Panc1 (cell line): Measurements from ENCODE around the gene VWF.

Experiments used
- POLR2AphosphoS5 ChIP-seq: IDR thresholded peaks from 2 replicates; pipeline ENCODE4 v1.6.1; 2012; ENCODE audit warnings: mild to moderate bottlenecking, low read depth, low read length, moderate library complexity
- TF ChIP-seq, protein P1 (sequence below), 2 experiments: IDR thresholded peaks; 2 replicates each; pipeline ENCODE4 v1.6.1; 2011 to 2012; ENCODE audit warnings: low read depth in 2 of 2, control low read depth in 1 of 2, low read length in 1 of 2, mild to moderate bottlenecking in 1 of 2, moderate library complexity in 1 of 2; ENCODE audit not compliant: insufficient read depth in 1 of 2

DNA sequence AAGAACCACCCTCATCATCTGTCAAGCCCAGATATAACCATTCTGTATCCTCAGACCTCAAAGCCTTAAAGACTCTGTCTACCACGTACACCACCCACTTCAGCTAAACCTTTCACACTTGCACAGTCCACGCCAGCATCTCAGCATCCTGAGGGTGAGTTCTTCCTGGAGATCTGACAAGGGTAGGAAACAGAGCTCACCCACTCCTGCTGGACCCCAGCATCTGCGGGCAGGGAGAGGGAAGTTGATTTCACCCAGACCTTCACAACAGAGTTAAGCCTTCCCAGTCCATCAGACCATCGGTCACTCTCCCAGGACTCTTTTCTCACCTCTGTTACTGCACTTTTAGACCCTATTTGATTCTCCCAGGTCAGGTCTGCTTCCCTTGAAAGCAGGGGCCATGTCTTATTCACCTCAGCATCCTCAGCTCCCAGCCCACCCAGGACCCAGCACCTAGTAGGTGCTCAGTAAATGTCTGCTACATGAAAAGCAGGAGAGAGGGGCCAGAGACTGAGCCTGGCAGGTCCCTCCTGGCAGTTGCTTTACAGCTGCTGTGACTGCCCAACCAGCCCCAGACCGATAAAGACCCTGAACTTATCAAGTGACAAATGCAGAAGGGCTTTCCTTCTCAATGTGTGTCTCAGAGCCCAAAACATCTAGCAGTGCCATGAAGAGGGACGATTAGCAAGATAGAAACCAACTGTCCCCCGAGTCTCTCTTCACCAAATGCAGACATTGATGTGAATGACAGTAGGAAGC is 213.5 kb downstream of the VWF start:
- no peak for TF ChIP-seq POLR2AphosphoS5
- TF ChIP-seq, protein P1, sequence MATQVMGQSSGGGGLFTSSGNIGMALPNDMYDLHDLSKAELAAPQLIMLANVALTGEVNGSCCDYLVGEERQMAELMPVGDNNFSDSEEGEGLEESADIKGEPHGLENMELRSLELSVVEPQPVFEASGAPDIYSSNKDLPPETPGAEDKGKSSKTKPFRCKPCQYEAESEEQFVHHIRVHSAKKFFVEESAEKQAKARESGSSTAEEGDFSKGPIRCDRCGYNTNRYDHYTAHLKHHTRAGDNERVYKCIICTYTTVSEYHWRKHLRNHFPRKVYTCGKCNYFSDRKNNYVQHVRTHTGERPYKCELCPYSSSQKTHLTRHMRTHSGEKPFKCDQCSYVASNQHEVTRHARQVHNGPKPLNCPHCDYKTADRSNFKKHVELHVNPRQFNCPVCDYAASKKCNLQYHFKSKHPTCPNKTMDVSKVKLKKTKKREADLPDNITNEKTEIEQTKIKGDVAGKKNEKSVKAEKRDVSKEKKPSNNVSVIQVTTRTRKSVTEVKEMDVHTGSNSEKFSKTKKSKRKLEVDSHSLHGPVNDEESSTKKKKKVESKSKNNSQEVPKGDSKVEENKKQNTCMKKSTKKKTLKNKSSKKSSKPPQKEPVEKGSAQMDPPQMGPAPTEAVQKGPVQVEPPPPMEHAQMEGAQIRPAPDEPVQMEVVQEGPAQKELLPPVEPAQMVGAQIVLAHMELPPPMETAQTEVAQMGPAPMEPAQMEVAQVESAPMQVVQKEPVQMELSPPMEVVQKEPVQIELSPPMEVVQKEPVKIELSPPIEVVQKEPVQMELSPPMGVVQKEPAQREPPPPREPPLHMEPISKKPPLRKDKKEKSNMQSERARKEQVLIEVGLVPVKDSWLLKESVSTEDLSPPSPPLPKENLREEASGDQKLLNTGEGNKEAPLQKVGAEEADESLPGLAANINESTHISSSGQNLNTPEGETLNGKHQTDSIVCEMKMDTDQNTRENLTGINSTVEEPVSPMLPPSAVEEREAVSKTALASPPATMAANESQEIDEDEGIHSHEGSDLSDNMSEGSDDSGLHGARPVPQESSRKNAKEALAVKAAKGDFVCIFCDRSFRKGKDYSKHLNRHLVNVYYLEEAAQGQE (IDR thresholded peaks at IDR 0.05; ENCODE audit: insufficient read depth in 1 of 2, low read depth in 2 of 2, low read length in 1 of 2), result no peak
